ENCODE results near the gene LMX1B.

DNA sequence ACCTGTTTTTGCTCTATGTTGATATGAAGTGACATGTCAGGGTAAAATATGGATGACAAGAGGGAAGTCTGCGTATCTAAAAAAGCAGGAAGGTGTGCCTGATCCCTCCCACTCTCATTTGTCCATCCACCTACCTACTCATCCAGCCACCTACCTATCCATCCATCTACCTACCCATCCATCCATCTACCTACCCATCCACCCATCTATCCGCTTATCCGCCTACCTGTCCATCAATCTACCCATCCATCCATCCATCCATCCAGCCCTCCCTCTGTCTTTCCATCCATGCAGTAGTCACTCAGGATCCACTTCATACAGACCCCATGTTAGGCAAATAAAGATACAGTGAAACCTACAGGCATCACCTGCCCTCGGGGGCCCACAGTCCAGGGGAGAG lies 32.4 kb downstream of the LMX1B start:
- TF ChIP-seq, protein P1, sequence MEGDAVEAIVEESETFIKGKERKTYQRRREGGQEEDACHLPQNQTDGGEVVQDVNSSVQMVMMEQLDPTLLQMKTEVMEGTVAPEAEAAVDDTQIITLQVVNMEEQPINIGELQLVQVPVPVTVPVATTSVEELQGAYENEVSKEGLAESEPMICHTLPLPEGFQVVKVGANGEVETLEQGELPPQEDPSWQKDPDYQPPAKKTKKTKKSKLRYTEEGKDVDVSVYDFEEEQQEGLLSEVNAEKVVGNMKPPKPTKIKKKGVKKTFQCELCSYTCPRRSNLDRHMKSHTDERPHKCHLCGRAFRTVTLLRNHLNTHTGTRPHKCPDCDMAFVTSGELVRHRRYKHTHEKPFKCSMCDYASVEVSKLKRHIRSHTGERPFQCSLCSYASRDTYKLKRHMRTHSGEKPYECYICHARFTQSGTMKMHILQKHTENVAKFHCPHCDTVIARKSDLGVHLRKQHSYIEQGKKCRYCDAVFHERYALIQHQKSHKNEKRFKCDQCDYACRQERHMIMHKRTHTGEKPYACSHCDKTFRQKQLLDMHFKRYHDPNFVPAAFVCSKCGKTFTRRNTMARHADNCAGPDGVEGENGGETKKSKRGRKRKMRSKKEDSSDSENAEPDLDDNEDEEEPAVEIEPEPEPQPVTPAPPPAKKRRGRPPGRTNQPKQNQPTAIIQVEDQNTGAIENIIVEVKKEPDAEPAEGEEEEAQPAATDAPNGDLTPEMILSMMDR (IDR thresholded peaks at IDR 0.05) = no peak
- TF ChIP-seq POLR2A (IDR thresholded peaks at IDR 0.05) = no peak
